Measurements from ENCODE around the gene ANAPC5. TPM values are rescaled to one million over a fixed set of nuclear protein-coding genes. Genes with fewer than 3 reads are reported as not detected.
"Not testable (repeated sequence)": the region's sequence is repeated elsewhere in the genome, so short reads cannot be mapped to it uniquely, and the experiment has no call there.

Gene ANAPC5
- polyA plus RNA-seq, 1 donor: 215 TPM

- no peak for DNase-seq
Measured at GRCh38 chr12:121288986-121289385, 63.2 kb downstream of the ANAPC5 start.

GRCh38 chr12:121288158-121288845, 63.9 kb downstream of the ANAPC5 start:
- no peak for DNase-seq

DNA sequence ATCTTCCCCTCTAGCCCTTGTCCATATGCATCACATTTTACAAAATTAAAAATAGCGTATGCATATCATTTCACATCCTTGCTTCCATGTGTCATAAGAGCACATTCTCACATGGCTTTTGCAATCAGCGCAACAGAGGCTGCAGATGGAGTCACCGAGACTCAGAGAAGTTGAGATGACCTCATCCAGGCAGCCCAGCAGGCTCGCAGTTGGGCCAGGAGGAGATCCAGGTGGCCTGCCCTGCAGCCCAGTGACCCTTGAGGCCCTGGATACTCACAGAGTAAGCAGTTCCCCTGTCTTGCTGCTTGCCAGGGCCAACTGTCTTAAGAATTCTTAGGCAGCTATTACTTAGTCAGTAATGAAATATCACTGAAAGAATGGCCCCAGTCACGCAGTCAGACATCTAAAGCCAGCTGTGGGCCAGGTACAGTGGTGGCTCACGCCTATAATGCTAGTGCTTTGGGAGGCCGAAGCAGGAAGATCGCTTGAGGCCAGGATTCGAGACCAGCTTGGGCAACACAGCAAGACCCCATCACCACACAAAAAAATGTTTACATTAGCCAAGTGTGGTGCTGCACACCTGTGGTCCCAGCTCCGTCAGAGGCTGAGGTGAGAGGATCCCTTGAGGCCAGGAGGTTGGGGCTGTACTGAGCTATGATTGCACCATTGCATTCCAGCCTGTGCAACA, 64.8 kb downstream of the ANAPC5 start:
- no peak for DNase-seq

DNA sequence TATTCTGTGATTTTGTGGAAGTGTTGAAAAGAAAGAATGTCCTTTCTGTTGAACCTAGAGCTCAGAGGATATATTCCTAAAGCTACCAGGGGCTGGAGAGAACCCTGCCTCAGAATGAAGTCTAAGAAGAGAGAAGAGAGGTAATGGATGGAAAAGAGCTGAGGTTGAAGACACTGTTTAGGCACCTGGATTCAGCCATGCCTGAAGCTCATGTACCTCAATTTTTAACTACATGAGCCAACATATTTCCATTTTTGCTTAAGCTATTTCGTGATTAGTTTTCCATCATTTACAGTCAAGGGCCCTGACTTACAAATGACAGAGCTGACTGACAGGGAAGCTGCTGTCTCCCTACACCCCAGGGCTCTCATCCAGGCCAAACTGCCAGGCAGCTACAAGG, 66.4 kb downstream of the ANAPC5 start:
- DNase-seq: no peak

- no peak for DNase-seq
Measured at GRCh38 chr12:121284551-121285390, 67.4 kb downstream of the ANAPC5 start.

DNA sequence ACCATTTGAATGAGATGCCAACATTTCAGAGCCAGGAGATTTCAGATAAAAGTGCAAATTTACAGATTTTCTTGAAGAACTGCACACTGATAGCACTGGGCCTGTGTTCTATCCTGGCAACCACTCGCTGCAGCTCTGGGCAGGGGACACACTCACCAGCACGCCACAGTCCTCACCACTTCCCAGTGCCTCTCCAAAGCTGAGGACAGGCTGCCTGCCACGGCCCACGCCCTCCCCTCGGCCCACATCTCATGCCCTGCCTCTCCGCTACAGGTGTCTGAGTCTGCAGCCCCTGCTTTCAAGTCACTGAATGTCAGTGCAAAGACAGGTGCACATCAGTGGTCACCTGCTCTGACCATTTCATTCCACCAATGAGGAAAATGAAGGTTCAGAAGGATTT, 68.4 kb downstream of the ANAPC5 start:
- no peak for DNase-seq

DNA sequence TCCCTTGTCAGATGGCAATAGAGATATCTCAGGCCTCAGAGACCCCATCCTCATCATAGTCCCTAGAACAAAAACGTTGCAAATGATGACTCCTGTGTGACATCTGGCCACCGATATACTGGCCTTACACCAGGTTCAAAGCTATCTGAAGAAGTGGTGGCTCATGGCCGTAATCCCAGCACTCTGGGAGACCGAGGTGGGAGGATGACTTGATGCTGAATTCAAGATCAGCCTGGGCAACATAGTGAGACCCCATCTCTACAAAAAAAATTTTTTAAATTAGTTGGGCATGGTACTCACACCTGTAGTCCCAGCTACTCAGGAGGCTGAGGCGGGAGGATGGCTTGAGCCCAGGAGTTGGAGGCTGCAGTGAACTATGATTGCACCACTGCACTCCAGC, 68.8 kb downstream of the ANAPC5 start:
- DNase-seq: no peak

DNA sequence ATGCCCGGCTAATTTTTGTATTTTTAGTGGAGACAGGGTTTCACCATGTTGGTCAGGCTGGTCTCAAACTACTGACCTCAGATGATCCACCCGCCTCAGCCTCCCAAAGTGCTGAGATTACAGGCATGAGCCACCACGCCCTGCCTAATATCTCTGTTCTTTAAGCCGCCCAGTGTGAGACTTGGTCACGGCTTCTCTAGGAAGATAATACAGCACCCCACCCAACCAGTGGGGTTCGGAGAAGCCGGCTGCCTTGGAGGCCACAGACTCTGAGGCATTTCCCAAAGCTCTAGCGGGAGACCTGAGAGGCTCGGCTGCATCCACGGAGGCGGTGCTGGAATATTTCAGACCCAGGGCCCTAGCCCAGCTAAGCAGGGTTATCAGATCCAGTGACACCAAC, 69.3 kb downstream of the ANAPC5 start:
- DNase-seq: not testable (repeated sequence)

DNA sequence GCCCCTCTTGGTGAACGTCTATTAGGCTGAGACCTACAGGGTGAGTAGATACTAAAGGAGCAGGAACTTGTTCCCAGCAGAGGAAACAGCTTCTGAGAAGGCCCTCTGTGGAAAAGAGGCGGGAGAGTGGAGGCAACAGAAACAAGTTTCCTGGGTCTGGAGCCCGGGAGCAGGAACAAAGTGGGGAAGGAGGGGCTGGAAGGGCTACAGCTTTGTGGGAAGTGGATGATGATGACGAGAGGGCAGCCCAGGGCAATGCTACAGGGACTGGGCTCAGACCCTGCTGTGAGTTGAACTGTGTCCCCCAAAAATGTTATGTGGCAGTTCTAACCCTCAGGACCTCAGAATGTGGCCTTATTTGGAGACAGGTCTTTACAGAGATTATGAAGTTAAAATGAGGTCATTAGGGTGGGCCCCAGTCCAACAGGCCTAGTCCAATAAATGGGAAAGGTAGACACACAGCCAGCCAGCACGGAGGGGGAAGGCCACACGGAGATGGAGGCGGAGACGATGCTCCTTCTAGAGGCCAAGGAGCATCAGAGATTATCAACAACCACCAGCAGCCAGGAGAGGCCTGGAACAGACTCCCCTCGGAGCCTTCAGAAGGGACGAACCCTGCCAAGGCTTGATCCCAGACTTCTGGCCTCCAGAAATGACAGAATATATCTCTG, 70.0 kb downstream of the ANAPC5 start:
- no peak for DNase-seq

DNA sequence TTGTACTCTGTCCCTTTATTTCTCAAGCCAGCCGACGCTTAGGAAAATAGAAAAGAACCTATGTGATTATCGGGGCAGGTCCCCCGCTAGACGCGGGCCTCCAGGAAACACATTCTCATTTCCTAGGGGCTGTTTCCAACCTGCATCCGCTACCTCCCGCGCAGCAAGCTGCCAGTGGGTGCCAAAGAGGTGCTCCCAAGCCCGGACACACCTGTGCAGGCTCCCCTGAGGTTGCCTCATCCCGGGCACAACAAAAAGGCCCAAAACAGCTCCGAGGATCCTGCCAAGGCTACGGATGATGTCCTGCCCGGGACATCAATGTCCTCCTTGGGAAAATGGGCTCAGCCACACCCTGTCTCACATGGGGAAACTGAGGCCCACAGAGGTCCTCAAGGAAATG, 71.1 kb downstream of the ANAPC5 start:
- DNase-seq: not testable (repeated sequence)

GRCh38 chr12:121280531-121280930, 71.7 kb downstream of the ANAPC5 start:
- DNase-seq: not testable (repeated sequence)

DNA sequence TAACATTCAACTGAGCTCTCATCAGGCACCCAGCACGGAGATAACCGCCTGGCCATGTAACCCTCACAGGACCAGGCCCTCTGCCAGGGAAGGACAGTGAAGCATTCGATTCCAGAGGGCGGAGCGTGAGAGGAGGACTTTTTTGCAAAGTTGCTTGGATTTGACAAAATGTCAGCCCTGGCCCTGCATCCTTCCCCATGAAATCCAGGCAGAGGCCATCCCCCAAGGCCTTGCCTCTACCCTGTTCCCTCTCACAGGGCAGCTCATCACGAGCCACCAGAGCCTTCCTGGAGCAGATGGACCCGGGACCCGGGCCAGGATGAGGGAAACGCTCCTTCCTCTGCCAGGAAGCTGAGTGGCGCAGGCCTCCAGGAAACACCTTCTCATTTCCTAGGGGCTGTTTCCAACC, 72.7 kb downstream of the ANAPC5 start:
- DNase-seq: no peak

DNA sequence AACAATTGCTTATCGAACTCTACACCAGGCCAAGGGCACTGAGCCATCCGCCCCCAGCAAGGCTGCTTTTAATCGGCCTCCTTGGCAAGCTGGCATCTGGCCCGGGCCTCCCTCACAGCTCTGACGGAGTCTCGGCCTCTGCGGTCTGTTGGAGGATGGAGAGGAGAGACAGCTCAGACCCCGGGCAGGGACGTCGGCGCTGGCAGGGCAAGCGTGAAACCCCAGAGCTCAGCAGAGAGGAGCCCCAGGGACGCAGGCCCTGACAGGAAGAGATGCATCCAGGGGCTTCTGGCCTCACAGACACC, 73.2 kb downstream of the ANAPC5 start:
- DNase-seq: no peak

DNA sequence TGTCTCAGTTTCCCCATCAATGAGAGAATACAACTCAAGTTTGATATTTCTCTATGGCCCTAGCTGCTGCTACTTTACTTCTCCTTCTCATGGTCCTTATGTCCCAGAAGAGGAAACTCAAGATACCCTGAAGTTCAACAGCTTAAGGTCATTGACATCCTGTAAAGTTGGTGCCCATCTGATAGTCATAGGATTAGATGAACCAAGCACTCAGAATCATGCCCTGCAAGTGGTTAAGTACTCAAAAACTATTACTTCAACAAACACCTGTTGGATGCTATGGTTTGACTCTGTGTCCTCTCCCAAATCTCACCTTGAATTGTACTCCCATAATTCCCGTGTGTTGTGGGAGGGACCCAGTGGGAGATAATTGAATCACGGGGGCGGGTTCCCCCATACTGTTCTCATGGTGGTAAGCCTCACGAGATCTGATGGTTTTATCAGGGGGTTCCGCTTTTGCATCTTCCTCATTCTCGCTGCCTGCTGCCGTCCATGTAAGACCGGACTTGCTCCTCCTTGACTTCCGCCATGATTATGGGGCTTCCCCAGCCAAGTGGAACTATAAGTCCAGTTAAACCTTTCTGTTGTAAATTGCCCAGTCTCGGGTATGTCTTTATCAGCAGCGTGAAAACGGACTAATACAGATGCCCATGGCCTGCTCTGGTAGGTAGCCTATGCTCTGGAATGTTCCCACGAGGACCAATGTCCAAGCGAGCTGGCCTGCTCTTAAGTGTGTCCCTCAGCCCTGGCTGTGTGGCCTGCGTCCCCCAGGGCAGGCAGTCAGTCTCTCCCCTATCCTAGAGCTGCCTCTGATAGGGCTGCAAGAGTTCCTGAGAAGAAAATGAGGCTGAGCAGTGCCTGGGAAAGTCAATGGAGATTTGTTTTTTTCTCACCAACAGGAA, 73.8 kb downstream of the ANAPC5 start:
- DNase-seq: no peak

DNA sequence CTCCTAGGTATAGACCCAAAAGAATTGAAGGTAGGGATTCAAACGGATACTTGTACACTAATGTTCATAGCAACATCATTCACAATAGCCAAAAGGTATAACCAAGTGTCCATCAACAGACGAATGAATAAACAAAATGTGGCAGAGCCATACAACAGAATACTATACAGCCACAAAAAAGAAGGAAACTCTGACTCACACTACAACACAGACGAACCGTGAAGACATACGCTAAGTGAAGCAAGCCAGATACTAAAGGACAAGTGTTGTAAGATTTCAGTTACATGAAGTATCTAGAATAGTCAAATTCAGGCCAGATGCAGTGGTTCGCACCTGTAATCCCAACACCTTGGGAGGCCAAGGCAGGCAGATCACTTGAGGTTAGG, 74.8 kb downstream of the ANAPC5 start:
- DNase-seq: no peak

DNA sequence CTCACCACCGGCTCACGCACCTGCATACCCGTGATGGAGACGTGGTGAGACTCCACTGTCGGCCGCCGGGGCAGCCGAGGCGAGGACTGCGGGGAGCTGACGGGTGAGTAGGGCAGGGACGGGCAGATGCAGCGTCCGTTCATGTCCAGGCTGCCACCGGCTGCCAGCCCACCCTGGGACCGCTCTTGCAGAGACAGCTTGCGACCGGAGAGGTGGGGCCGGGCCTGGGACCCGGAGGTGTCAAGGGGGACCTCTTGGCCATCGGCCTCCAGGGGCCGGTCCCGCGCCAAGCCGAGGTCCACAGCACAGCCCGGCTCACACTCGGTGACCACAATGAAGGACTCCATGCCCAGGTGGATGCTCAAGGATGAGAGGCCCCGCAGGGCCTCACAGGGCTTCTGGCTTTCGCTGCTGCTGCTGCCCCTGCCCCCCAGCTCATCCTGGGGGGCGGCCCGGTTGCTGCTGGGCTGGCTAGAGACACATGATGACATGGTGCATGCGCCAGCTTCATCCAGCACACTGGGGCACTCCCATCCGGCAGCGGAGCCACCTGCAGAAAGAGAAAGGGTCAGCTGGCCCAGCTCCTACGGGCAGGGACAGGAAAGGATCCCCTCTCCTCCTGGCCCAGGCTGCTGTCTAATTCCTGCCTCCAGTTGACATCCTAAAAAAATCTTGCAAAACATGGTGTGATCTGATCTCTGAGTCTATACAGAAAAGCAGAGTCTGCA, 78.0 kb downstream of the ANAPC5 start:
- DNase-seq: no peak

DNA sequence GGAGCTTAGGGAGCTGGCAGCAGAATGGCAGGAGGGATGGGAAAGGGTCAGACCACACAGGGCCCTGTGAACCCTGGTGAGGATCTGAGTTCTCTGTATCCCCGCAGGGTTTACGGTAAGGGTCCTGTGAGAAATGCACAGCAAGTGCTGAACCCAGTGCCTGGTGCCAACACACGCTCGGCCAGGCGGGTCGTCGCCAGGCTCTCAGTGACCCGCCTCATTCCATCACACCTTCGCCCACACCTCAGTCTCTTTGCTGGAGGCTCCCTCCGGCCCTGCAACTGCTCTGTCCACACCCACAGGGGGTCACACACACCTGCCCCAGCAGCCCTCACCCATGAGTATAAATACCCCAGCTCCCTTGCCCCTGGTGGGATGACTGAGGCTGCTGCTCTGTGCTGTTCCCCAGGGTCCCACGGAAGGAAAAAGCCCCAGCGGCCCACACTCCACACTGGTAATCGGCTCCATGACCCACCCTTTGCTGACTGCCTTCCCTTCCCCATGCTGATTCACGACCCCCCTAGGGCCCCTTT, 78.8 kb downstream of the ANAPC5 start:
- DNase-seq: no peak

GRCh38 chr12:121267822-121268221, 84.4 kb downstream of the ANAPC5 start:
- DNase-seq: no peak

GRCh38 chr12:121264951-121265515, 87.2 kb downstream of the ANAPC5 start:
- DNase-seq: no peak

DNA sequence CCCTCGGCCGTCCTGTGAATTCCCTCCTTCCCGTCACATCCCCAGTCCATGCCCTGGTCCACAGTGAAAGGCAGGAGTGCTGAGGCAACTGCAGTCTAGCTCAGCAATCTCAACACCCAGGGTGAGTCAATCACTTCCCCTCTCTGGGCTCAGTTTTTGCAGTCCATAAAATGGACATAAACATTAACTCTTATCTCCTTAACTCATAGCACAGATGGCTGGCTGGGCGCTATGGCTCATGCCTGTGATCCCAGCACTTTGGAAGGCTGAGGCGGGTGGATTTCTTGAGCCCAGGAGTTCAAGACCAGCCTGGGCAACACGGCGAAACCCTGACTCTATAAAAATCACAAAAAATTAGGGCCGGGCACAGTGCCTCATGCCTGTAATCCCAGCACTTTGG, 88.1 kb downstream of the ANAPC5 start:
- no peak for DNase-seq
